Measurements from ENCODE around the gene UNC5B.
"Not testable (repeated sequence)": the region's sequence is repeated elsewhere in the genome, so short reads cannot be mapped to it uniquely, and the experiment has no call there.

UNC5B gene

DNA sequence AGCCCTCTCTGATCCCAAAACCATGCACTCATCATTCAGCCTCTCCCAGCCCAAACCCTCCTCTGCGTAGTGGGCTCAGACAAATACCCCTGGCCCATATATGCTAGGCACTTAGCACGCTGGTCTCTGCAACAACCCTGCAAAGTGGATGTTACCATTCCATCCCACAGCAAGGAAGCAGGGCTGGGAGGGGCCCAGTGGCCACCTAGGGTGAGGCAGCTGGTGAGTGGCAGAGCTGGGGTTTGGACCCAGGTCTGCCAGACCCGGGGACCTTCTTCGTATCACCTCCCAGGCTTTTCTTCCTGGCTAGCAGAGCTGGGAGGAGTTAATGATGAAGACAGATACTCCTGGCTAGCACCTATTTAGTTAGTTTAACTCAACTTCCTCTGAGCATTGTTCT, 73.6 kb downstream of the UNC5B start:
- DNase-seq = no peak

GRCh38 chr10:71286521-71287294, 74.3 kb downstream of the UNC5B start:
- DNase-seq = no peak

DNA sequence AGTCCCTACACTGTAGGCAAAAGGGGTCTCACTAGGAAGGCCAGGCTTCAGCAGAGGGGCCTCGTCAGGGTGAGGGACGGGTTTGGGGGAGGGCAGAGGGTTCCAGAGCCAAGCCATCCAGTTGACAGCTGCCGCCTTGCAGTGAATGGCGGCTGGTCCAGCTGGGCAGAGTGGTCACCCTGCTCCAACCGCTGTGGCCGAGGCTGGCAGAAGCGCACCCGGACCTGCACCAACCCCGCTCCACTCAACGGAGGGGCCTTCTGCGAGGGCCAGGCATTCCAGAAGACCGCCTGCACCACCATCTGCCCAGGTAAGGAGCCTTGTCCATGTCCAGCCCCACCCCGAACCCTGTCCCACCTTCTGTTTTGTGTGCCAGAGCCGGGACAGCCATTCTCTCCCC, 75.1 kb downstream of the UNC5B start:
- no peak for DNase-seq

DNA sequence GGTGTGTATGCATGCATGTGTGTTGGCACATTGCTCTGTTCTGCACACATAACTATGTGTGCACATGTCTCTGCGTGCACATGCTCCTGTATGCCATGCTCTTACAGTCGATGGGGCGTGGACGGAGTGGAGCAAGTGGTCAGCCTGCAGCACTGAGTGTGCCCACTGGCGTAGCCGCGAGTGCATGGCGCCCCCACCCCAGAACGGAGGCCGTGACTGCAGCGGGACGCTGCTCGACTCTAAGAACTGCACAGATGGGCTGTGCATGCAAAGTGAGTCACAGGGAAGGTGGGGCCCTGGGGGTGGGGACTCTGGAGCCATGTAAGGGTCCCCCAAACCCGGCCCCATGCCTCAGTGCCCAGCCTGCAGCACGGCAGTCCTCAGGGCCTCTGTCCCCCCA, 76.1 kb downstream of the UNC5B start:
- DNase-seq = no peak

DNA sequence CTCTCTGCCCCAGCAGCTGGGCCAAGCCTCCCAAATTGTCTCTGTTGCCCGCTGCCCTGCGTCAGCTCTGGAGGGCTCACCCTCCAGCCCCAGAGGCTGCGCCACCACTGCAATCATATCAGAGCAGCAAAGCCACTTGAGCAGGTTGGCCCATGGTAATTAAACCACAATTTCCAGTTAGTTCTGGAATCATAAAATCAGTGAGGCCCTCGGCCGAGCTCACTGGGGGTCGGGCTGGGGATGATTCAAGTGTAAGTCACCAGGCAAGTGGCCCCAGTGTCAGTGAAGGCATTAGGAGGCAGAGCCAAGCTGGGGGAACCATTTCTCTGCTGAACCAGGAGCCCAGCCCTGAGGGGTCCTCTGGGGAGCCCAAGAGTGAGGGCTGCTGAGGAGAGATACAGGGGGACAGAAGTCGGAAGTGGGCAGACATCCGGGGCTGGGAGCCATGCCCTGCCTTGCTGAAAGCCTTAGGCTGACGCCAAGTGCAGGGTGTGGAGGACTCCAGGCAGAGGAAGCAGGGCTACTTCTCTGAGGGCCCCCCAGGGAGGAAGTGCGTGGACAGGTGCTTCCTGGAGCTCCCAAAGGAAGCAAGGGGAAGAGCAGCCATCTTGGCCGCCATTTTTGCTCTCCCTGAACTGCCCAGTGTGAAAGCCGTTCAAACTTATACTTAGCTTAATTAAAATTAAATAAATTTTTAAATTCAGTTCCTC, 77.2 kb downstream of the UNC5B start:
- DNase-seq = no peak

DNA sequence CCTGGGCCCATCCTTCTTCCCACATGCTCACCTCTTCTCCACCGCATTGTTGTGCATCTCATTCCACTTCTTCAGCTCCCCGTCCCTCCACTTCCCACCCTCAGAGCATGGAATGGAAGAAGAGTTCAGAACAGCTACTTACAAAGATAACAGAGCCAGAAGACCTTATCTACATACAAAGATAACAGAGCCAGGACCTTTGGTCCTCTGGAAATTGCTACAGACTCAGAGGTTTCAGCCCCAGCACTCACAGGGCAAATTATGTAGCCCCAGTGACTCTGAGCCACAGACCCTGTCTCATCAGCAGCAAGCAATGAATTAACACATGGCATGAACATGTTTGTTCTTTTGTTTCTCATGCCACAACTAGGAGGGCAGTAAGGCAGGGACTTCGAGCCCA, 78.0 kb downstream of the UNC5B start:
- DNase-seq = no peak

- no peak for DNase-seq
Measured at GRCh38 chr10:71290806-71291527, 78.6 kb downstream of the UNC5B start.

- DNase-seq = no peak
Measured at GRCh38 chr10:71291528-71291900, 79.1 kb downstream of the UNC5B start.

GRCh38 chr10:71292624-71293445, 80.5 kb downstream of the UNC5B start:
- DNase-seq = no peak

DNA sequence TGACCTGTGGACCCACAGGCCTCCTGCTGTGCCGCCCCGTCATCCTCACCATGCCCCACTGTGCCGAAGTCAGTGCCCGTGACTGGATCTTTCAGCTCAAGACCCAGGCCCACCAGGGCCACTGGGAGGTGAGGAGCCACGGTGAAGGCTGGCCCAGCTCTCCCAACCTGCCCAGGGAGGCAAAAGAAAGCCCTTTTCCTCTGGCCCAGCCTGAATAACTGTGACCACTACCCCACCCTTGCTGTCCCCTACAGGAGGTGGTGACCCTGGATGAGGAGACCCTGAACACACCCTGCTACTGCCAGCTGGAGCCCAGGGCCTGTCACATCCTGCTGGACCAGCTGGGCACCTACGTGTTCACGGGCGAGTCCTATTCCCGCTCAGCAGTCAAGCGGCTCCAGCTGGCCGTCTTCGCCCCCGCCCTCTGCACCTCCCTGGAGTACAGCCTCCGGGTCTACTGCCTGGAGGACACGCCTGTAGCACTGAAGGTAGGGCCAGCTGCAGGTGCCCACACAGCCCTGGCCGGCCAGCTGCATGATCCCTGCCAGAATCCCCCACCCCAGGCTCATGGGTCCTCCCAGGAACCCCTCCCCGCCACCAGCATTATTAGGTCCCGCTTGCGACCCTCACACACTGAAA, 81.2 kb downstream of the UNC5B start:
- no peak for DNase-seq

GRCh38 chr10:71294091-71294561, 81.8 kb downstream of the UNC5B start:
- DNase-seq = no peak

GRCh38 chr10:71294856-71295255, 82.5 kb downstream of the UNC5B start:
- DNase-seq = no peak

DNA sequence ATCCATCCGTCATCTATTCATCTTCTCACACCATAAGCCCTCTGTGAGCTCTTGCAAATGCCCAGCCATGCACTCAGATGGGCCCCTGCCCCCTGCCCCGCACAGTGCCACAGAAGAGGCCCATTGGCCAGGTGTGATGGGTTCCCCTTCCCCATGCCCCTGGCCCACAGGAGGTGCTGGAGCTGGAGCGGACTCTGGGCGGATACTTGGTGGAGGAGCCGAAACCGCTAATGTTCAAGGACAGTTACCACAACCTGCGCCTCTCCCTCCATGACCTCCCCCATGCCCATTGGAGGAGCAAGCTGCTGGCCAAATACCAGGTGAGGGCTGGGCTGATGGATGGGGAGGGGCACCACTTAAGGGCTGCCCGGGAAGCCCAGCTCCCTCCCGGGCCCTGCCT, 83.3 kb downstream of the UNC5B start:
- no peak for DNase-seq

GRCh38 chr10:71296086-71296485, 83.7 kb downstream of the UNC5B start:
- no peak for DNase-seq

DNA sequence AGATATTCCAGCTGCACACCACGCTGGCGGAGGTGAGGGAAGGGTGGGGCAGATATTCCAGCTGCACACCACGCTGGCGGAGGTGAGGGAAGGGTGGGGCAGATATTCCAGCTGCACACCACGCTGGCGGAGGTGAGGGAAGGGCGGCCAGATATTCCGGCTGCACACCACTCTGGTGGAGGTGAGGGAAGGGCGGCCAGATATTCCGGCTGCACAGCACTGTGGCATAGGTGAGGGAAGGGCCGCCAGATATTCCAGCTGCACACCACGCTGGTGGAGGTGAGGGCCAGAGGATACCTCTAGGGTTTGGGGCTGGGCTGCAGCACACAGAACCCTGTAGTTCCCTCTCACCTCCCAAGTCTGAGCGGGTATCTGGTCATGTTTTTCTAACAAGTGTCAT, 84.4 kb downstream of the UNC5B start:
- not testable (repeated sequence) for DNase-seq

DNA sequence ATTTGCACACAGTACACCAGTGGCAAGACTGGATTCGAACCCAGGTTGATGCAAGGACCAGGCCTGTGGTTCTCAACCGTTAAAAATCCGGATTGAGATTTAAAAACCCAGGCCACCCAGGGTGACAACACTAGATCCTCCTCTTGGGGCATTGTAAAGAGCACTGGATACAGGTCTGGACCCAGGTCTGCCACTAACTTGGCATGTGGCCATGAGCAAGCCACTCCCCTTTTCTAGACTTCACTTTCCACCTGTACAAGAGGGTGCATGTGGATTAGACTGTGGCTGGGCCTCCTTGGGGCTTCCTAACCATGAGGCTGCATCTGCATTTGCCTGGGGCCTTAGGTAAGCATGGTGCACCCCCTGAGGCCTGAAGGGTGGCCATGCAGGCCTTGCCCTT, 85.0 kb downstream of the UNC5B start:
- no peak for DNase-seq

DNA sequence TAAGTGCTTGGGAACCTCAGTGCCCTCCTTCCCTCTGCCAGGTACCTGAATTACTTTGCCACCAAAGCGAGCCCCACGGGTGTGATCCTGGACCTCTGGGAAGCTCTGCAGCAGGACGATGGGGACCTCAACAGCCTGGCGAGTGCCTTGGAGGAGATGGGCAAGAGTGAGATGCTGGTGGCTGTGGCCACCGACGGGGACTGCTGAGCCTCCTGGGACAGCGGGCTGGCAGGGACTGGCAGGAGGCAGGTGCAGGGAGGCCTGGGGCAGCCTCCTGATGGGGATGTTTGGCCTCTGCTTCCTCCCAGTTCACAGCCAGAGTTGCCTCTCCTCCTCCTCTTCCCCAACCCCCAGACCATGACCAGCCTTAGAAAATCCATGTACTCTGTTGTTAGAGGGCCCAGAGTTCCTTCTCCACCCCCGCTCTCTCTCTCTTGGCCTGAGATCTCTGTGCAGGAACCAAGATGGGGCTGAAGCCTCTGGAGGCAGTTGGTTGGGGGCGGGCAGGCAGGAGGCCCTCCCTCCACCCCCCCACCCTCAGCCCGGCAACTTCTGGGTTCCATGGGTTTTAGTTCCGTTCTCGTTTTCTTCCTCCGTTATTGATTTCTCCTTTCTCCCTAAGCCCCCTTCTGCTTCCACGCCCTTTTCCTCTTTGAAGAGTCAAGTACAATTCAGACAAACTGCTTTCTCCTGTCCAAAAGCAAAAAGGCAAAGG, 86.9 kb downstream of the UNC5B start:
- DNase-seq = no peak

GRCh38 chr10:71300555-71301370, 88.4 kb downstream of the UNC5B start:
- DNase-seq = no peak

DNA sequence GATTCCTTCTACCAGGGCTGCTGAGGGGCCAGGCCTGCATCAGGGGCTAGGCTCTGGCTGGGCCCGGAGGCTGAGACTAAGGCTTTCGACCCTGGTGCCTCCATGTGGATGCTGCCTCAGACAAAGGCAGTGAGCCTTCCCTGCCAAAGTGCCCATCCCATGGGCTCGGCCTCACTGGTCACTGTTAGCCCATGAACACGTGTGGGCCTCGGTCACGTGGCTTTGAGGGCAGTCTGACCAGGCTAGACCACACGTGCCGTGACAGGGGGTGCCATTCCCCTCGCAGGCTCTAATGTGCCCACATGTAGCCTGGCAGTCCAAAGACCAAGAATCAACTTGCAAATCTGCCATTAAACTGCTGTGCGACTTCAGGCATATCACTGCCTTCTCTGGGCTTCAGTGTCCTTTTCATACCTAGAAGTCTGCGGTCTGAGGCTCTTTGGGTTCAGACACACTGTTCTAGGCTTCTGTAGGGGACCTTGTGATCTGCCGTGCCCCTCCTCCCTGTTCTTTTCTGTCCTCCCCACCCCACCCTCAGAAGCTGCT, 89.1 kb downstream of the UNC5B start:
- no peak for DNase-seq

- no peak for DNase-seq
Measured at GRCh38 chr10:71302451-71302850, 90.1 kb downstream of the UNC5B start.

Data from NCI-H524 treated with DMSO at 0.1 percent for 48 hours (cell line).